IMR-90 (cell line): ENCODE results near the gene IRF5. TPM values are rescaled to one million over a fixed set of nuclear protein-coding genes. Genes with fewer than 3 reads are reported as not detected.

ENCODE experiments used
- ATAC-seq: fragments of 200-7000 bp; cut with Tn5 transposase; 2 replicates; pipeline ENCODE4 v1.9.1; 2020; ENCODE audit warnings: low read depth, mild to moderate bottlenecking, moderate library complexity
- BruUV-seq: library from RNA; stranded (reverse); fragments of 400-500 nt; replicated peaks from 2 replicates; lab custom pipeline; 2021; lab: Mats Ljungman, UMichigan
- CTCF ChIA-PET: fragments of 300-600 bp; formaldehyde crosslinking; extraction: SDS; loops from one replicate; lab custom pipeline; 2021; ENCODE audit warnings: antibody characterized with exemption; lab: Yijun Ruan, JAX
- POLR2A ChIA-PET: fragments of 300-600 bp; sonication (Branson Sonifier 250); formaldehyde crosslinking; loops from one replicate; lab custom pipeline; 2022; ENCODE audit warnings: antibody characterized with exemption; ENCODE audit not compliant: unreplicated experiment; lab: Charles Lee
- DNase-seq: peaks from one replicate; pipeline ENCODE4 v3.0.0; 2013
- H2AFZ ChIP-seq: replicated peaks from 2 replicates; pipeline ENCODE3; 2013; ENCODE audit warnings: low read length, mild to moderate bottlenecking; ENCODE audit not compliant: poor library complexity
- H2AK5ac ChIP-seq: 2 replicates; pipeline ENCODE4 v1.6.1; 2013; ENCODE audit warnings: low read depth, low read length, inconsistent platforms
- H2AK9ac ChIP-seq: replicated peaks from 2 replicates; pipeline ENCODE3; 2013; ENCODE audit warnings: mild to moderate bottlenecking, low read depth, low read length, moderate library complexity; ENCODE audit not compliant: poor library complexity
- H2BK120ac ChIP-seq: 2 replicates; pipeline ENCODE4 v1.6.1; 2013; ENCODE audit warnings: low read depth, low read length, inconsistent platforms
- H2BK15ac ChIP-seq: 3 replicates; pipeline ENCODE4 v1.6.1; 2013; ENCODE audit warnings: low read depth, low read length, inconsistent platforms
- H2BK20ac ChIP-seq: 2 replicates; pipeline ENCODE4 v1.6.1; 2013; ENCODE audit warnings: low read depth, mild to moderate bottlenecking, inconsistent platforms, low read length, moderate library complexity
- H2BK5ac ChIP-seq: 2 replicates; pipeline ENCODE4 v1.6.1; 2013; ENCODE audit warnings: mild to moderate bottlenecking, low read depth, low read length, inconsistent platforms; ENCODE audit not compliant: poor library complexity, severe bottlenecking
- H3K14ac ChIP-seq: replicated peaks from 2 replicates; pipeline ENCODE4 v1.6.1; 2013; ENCODE audit warnings: low read depth, low read length, inconsistent platforms
- H3K18ac ChIP-seq: 2 replicates; pipeline ENCODE4 v1.6.1; 2013; ENCODE audit warnings: low read depth, low read length, control low read depth
- H3K23ac ChIP-seq: 2 replicates; pipeline ENCODE4 v1.6.1; 2013; ENCODE audit warnings: low read depth, low read length, inconsistent platforms
- H3K27ac ChIP-seq: 2 replicates; pipeline ENCODE4 v1.5.1; 2013; ENCODE audit warnings: mild to moderate bottlenecking, control low read depth, low read length; ENCODE audit not compliant: insufficient read depth
- H3K27me3 ChIP-seq: 2 replicates; pipeline ENCODE4 v1.6.1; 2013; ENCODE audit warnings: low read length; ENCODE audit not compliant: control insufficient read depth, insufficient read depth
- H3K36me3 ChIP-seq: 2 replicates; pipeline ENCODE4 v1.6.1; 2013; ENCODE audit warnings: low read length, mixed read lengths; ENCODE audit not compliant: control insufficient read depth, insufficient read depth
- H3K4ac ChIP-seq: 2 replicates; pipeline ENCODE4 v1.6.1; 2013; ENCODE audit warnings: low read depth, low read length, inconsistent platforms
- H3K4me1 ChIP-seq: 2 replicates; pipeline ENCODE4 v1.6.1; 2013; ENCODE audit warnings: low read length, mixed read lengths; ENCODE audit not compliant: control insufficient read depth, insufficient read depth
- H3K4me2 ChIP-seq: 2 replicates; pipeline ENCODE4 v1.6.1; 2013; ENCODE audit warnings: low read depth, mild to moderate bottlenecking, control low read depth, low read length, moderate library complexity
- H3K4me3 ChIP-seq: 2 replicates; pipeline ENCODE4 v1.5.1; 2013; ENCODE audit warnings: low read depth, mild to moderate bottlenecking, control low read depth, low read length, moderate library complexity; ENCODE audit not compliant: insufficient read depth
- H3K56ac ChIP-seq: 2 replicates; pipeline ENCODE4 v1.6.1; 2013; ENCODE audit warnings: low read length, inconsistent platforms; ENCODE audit not compliant: insufficient read depth; ENCODE audit errors: extremely low read depth
- H3K79me1 ChIP-seq, 2 experiments: 2 replicates each; pipeline ENCODE4 v1.6.1; 2013; ENCODE audit warnings: low read length in 2 of 2, inconsistent platforms in 1 of 2, low read depth in 1 of 2
- H3K9ac ChIP-seq: 2 replicates; pipeline ENCODE4 v1.6.1; 2013; ENCODE audit warnings: low read depth, low read length, control low read depth
- H3K9me1 ChIP-seq: 2 replicates; pipeline ENCODE4 v1.6.1; 2013; ENCODE audit warnings: low read length, inconsistent platforms; ENCODE audit not compliant: insufficient read depth
- H3K9me3 ChIP-seq: 2 replicates; pipeline ENCODE4 v1.6.1; 2013; ENCODE audit warnings: low read length; ENCODE audit not compliant: control insufficient read depth, insufficient read depth
- H4K20me1 ChIP-seq: 2 replicates; pipeline ENCODE4 v1.6.1; 2013; ENCODE audit warnings: low read length, inconsistent platforms; ENCODE audit not compliant: insufficient read depth
- H4K5ac ChIP-seq: 2 replicates; pipeline ENCODE4 v1.6.1; 2013; ENCODE audit warnings: mild to moderate bottlenecking, low read depth, low read length, control low read depth
- H4K8ac ChIP-seq, 2 experiments: 2 replicates each; pipeline ENCODE4 v1.6.1; 2013; ENCODE audit warnings: low read depth in 2 of 2, low read length in 2 of 2, control low read depth in 1 of 2, inconsistent platforms in 1 of 2
- H4K91ac ChIP-seq: 2 replicates; pipeline ENCODE4 v1.6.1; 2013; ENCODE audit warnings: low read depth, low read length, inconsistent platforms; ENCODE audit not compliant: insufficient read depth
- CEBPB ChIP-seq: IDR thresholded peaks from 2 replicates; pipeline ENCODE4 v1.6.1; 2012; ENCODE audit warnings: low read depth, low read length, improper control_type of control experiment
- CTCF ChIP-seq: conservative IDR thresholded peaks from 2 replicates; pipeline ENCODE4 v1.5.1; 2012; ENCODE audit warnings: mild to moderate bottlenecking, low read depth, low read length, improper control_type of control experiment
- FOS ChIP-seq: fragments of 150-350 bp; IDR thresholded peaks from 2 replicates; pipeline ENCODE4 v1.6.1; 2016; ENCODE audit warnings: low read depth, low read length
- MAFK ChIP-seq: IDR thresholded peaks from 2 replicates; pipeline ENCODE4 v1.6.1; 2012; ENCODE audit warnings: low read depth, low read length, improper control_type of control experiment
- MAZ ChIP-seq: IDR thresholded peaks from 2 replicates; pipeline ENCODE4 v1.6.1; 2012; ENCODE audit warnings: low read depth, mild to moderate bottlenecking, low read length, improper control_type of control experiment, moderate library complexity, borderline replicate concordance
- NFE2L2 ChIP-seq: fragments of 150-350 bp; IDR thresholded peaks from 2 replicates; pipeline ENCODE4 v1.6.1; 2016; ENCODE audit warnings: low read depth, mild to moderate bottlenecking, low read length
- RCOR1 ChIP-seq: IDR thresholded peaks from 2 replicates; pipeline ENCODE4 v1.6.1; 2012; ENCODE audit warnings: mild to moderate bottlenecking, low read length, improper control_type of control experiment; ENCODE audit not compliant: insufficient replicate concordance
- RFX5 ChIP-seq: IDR thresholded peaks from 2 replicates; pipeline ENCODE4 v1.8.0; 2012; ENCODE audit warnings: low read depth, mild to moderate bottlenecking, low read length, moderate library complexity
- SMC3 ChIP-seq: fragments of 150-350 bp; IDR thresholded peaks from 2 replicates; pipeline ENCODE4 v1.6.1; 2016; ENCODE audit warnings: low read depth, mild to moderate bottlenecking, antibody characterized with exemption, low read length, moderate library complexity
- WGBS, 2 experiments: methylation state at CpG; one replicate each; pipeline versions ENCODE4 v1.1.5 to v1.1.7; 2013; ENCODE audit warnings: missing lambda C conversion rate in 2 of 2; ENCODE audit not compliant: insufficient read length in 1 of 2; ENCODE audit errors: extremely low coverage in 2 of 2; 5-methylcytosine and 5-hydroxymethylcytosine counted together
- dilution Hi-C: fragments of 300-500 bp; cut with HindIII; formaldehyde crosslinking; loops from one replicate; pipeline ENCODE4 v1.14.3; 2018; ENCODE audit warnings: low sequenced_read_pairs; ENCODE audit not compliant: unreplicated experiment
- in situ Hi-C: fragments of 300-500 bp; cut with MboI; formaldehyde crosslinking; loops from 3 replicates; pipeline ENCODE4 v1.14.3; 2019; ENCODE audit warnings: low sequenced_read_pairs, inconsistent platforms, mixed read lengths
- intact Hi-C: fragments of 100-400 bp; cut with micrococcal nuclease; formaldehyde crosslinking; loops from 2 replicates; pipeline ENCODE4 v1.10.0; 2022
- polyA plus RNA-seq, 3 experiments: library from polyadenylated mRNA; depleted of rRNA; stranded (reverse); fragments of >200 nt; gene quantifications; 2 replicates each; pipeline ENCODE4 v1.2.3, GENCODE V29; 2012; ENCODE audit warnings: low replicate concordance in 1 of 3
- total RNA-seq: library from RNA; depleted of rRNA; stranded (reverse); fragments of >200 nt; gene quantifications from 2 replicates; pipeline ENCODE4 v1.2.3, GENCODE V29; 2012

IRF5 gene
- total and polyA plus RNA-seq, 2 of the 4 experiments (the other 2 are of a cell fraction) = 0.14 to 0.18 TPM

GRCh38 chr7:128919241-128919640 lies 18.5 kb upstream of the IRF5 start:
- no peak overlapping the region for H3K4me2 ChIP-seq
- no peak for ATAC-seq
- no peak overlapping the region for H3K4me3 ChIP-seq
- no peak overlapping the region for H2AFZ ChIP-seq
- no peak overlapping the region for H3K27ac ChIP-seq
- no peak overlapping the region for H3K14ac ChIP-seq
- no peaks in the 10 kb centered on the region for H3K79me1 ChIP-seq
- no peaks in the 10 kb centered on the region for H3K36me3 ChIP-seq
- no peak overlapping the region for H2BK20ac ChIP-seq
- no peak overlapping the region for H4K8ac ChIP-seq
- H3K4ac ChIP-seq = no peak overlapping the region
- no peak overlapping the region for H4K91ac ChIP-seq
- CTCF ChIA-PET = no interaction called here
- H2BK5ac ChIP-seq = no peak overlapping the region
- H2AK9ac ChIP-seq = no peak overlapping the region
- H3K27me3 ChIP-seq = peaks cover 85% of the 10 kb centered on the region
- no TSS peak for BruUV-seq
- H3K56ac ChIP-seq = no peak overlapping the region
- no peak for DNase-seq
- no peaks in the 10 kb centered on the region for H3K9me1 ChIP-seq
- H3K9ac ChIP-seq = no peak overlapping the region
- dilution Hi-C loops = no loop called here
- 63% methylated on average over 3 of the region's 6 CpGs; no CpG with 5 or more reads in 1 of the 2 experiments for WGBS, 2 experiments
- peaks cover 2% of the 10 kb centered on the region; the same call in 1 of the 2 replicates for H3K4me1 ChIP-seq
- POLR2A ChIA-PET = no interaction called here
- H3K9me3 ChIP-seq = peaks cover 5% of the 10 kb centered on the region
- intact Hi-C loops = no loop called here
- H4K5ac ChIP-seq = no peak overlapping the region
- no peak for TF ChIP-seq RCOR1
- no peak for TF ChIP-seq MAFK
- no peak for TF ChIP-seq FOS
- no peak for TF ChIP-seq SMC3
- no peak for TF ChIP-seq CTCF
- no peak for TF ChIP-seq CEBPB
- no peak for TF ChIP-seq RFX5
- no peak for TF ChIP-seq MAZ
- no peak for TF ChIP-seq NFE2L2
- H2AK5ac ChIP-seq = no peak overlapping the region
- H3K23ac ChIP-seq = no peak overlapping the region
- 0 out of 2 replicates have a peak, but pooled peaks cover 3% of the 10 kb centered on the region for H4K20me1 ChIP-seq
- H3K18ac ChIP-seq = no peak overlapping the region
- H2BK120ac ChIP-seq = no peak overlapping the region
- H2BK15ac ChIP-seq = no peak overlapping the region
- in situ Hi-C loops = no loop called here
